CD14-positive monocyte (primary cell): ENCODE results near the gene FOXA1. TPM values are rescaled to one million over a fixed set of nuclear protein-coding genes. Genes with fewer than 3 reads are reported as not detected.

ENCODE experiments used
- DNase-seq, 3 donors: peaks; one replicate each; pipeline ENCODE4 v3.0.0-alpha.2; 2011 to 2022
- H2AFZ ChIP-seq: 2 replicates; pipeline ENCODE4 v1.6.0; 2012; ENCODE audit warnings: mild to moderate bottlenecking, low read depth, low read length, inconsistent platforms; ENCODE audit not compliant: insufficient read depth, poor library complexity, severe bottlenecking
- H3K27ac ChIP-seq, 2 donors: 1 replicate in 1 of 2; 2 replicates in 1 of 2; pipeline ENCODE4 v1.5.1; 2012 to 2013; ENCODE audit warnings: low read length in 2 of 2, control low read depth in 1 of 2, inconsistent platforms in 1 of 2, low read depth in 1 of 2, mild to moderate bottlenecking in 1 of 2
- H3K27me3 ChIP-seq, 2 donors: one replicate each; pipeline versions ENCODE4 v1.6.0 to v1.6.1; 2011 to 2013; ENCODE audit warnings: low read length in 2 of 2; ENCODE audit not compliant: control insufficient read depth in 2 of 2, insufficient read depth in 2 of 2
- H3K36me3 ChIP-seq, 2 donors: replicated peaks in 1 of 2; 1 replicate in 1 of 2; 2 replicates in 1 of 2; pipeline versions ENCODE4 v1.5.1 to v1.6.1; 2012 to 2013; ENCODE audit warnings: low read length in 2 of 2, control low read depth in 1 of 2, inconsistent platforms in 1 of 2, mild to moderate bottlenecking in 1 of 2; ENCODE audit not compliant: insufficient read depth in 2 of 2, control insufficient read depth in 1 of 2
- H3K4me1 ChIP-seq, 2 donors: 1 replicate in 1 of 2; 2 replicates in 1 of 2; pipeline versions ENCODE4 v1.5.1 to v1.6.1; 2012 to 2013; ENCODE audit warnings: low read length in 2 of 2, control low read depth in 1 of 2, inconsistent platforms in 1 of 2, mild to moderate bottlenecking in 1 of 2, moderate library complexity in 1 of 2; ENCODE audit not compliant: insufficient read depth in 2 of 2, control insufficient read depth in 1 of 2
- H3K4me2 ChIP-seq: replicated peaks from 2 replicates; pipeline ENCODE3; 2012; ENCODE audit warnings: low read length, moderate library complexity, mild to moderate bottlenecking; ENCODE audit not compliant: poor library complexity, severe bottlenecking; ENCODE audit errors: extremely low read depth
- H3K4me3 ChIP-seq, 3 experiments: fragments of 200-600 bp in 1 of 3; sonication (generic) in 1 of 3; replicated peaks in 1 of 3; 1 replicate in 2 of 3; 2 replicates in 1 of 3; pipeline ENCODE4 v1.5.1; 2011 to 2013; ENCODE audit warnings: low read length in 3 of 3, mild to moderate bottlenecking in 3 of 3, control low read depth in 2 of 3, low read depth in 2 of 3, inconsistent platforms in 1 of 3, moderate library complexity in 1 of 3
- H3K79me2 ChIP-seq: 2 replicates; pipeline ENCODE4 v1.6.0; 2012; ENCODE audit warnings: mild to moderate bottlenecking, control low read depth, inconsistent platforms, low read length, moderate library complexity; ENCODE audit not compliant: insufficient read depth
- H3K9ac ChIP-seq: 2 replicates; pipeline ENCODE4 v1.6.0; 2017; ENCODE audit warnings: low read length, mild to moderate bottlenecking; ENCODE audit not compliant: insufficient read depth, poor library complexity, severe bottlenecking
- H3K9me3 ChIP-seq, 2 donors: replicated peaks in 1 of 2; 1 replicate in 1 of 2; 2 replicates in 1 of 2; pipeline versions ENCODE4 v1.5.1 to v1.6.1; 2012 to 2013; ENCODE audit warnings: low read length in 2 of 2, control low read depth in 1 of 2; ENCODE audit not compliant: control insufficient read depth in 1 of 2, insufficient read depth in 1 of 2
- H4K20me1 ChIP-seq: 2 replicates; pipeline ENCODE4 v1.6.0; 2012; ENCODE audit warnings: mild to moderate bottlenecking, low read length, control low read depth, moderate library complexity; ENCODE audit not compliant: insufficient read depth
- H3K27ac Mint-ChIP-seq, 7 donors: one replicate each; pipeline ENCODE4 v1.8.0; 2020; ENCODE audit warnings: mild to moderate bottlenecking in 7 of 7, mixed read lengths in 7 of 7, moderate library complexity in 6 of 7, inconsistent platforms in 2 of 7
- H3K27me3 Mint-ChIP-seq, 3 donors: one replicate each; pipeline ENCODE4 v1.8.0; 2021 to 2022; ENCODE audit warnings: low read depth in 3 of 3, mild to moderate bottlenecking in 3 of 3, mixed read lengths in 3 of 3, moderate library complexity in 3 of 3, inconsistent platforms in 1 of 3
- H3K36me3 Mint-ChIP-seq, 2 donors: one replicate each; pipeline ENCODE4 v1.8.0; 2020; ENCODE audit warnings: mixed read lengths in 2 of 2, inconsistent platforms in 1 of 2, mild to moderate bottlenecking in 1 of 2
- H3K4me1 Mint-ChIP-seq: one replicate; pipeline ENCODE4 v1.8.0; 2020; ENCODE audit warnings: mild to moderate bottlenecking, mixed read lengths
- H3K4me3 Mint-ChIP-seq, 2 donors: one replicate each; pipeline ENCODE4 v1.8.0; 2020; ENCODE audit warnings: mild to moderate bottlenecking in 2 of 2, mixed read lengths in 2 of 2, moderate library complexity in 1 of 2
- H3K9me3 Mint-ChIP-seq, 7 donors: one replicate each; pipeline ENCODE4 v1.8.0; 2020 to 2022; ENCODE audit warnings: mixed read lengths in 7 of 7, mild to moderate bottlenecking in 6 of 7, moderate library complexity in 6 of 7, inconsistent platforms in 2 of 7
- CTCF ChIP-seq: fragments of 200-600 bp; IDR thresholded peaks from one replicate; pipeline ENCODE4 v1.8.0; 2022; ENCODE audit warnings: antibody characterized with exemption, mild to moderate bottlenecking
- WGBS: methylation state at CpG from one replicate; pipeline ENCODE4 v1.1.5; 2013; ENCODE audit warnings: missing lambda C conversion rate; ENCODE audit not compliant: insufficient coverage; 5-methylcytosine and 5-hydroxymethylcytosine counted together
- intact Hi-C, 2 donors: fragments of 100-400 bp; cut with micrococcal nuclease; formaldehyde crosslinking; loops; one replicate each; pipeline versions ENCODE4 v1.15.0 to v1.15.1; 2023
- polyA plus RNA-seq, 3 donors: library from polyadenylated mRNA; depleted of rRNA in 1 of 3; unstranded in 2 of 3; stranded (reverse) in 1 of 3; fragments of 300-500 nt in 2 of 3; fragments of >200 nt in 1 of 3; fragmentation: Illumina TruSeq in 2 of 3; gene quantifications; 1 replicate in 2 of 3; 2 replicates in 1 of 3; pipeline ENCODE4 v1.2.3, GENCODE V29; 2012 to 2021

The FOXA1 gene
- polyA plus RNA-seq, 3 donors, result 0.09 TPM; not detected in 2

GRCh38 chr14:37615582-37616289 is 20.7 kb upstream of the FOXA1 start:
- peaks cover 2 to 18% of the 10 kb centered on the region in 2 donors for H3K27me3 ChIP-seq
- no peaks in the 10 kb centered on the region for H3K36me3 Mint-ChIP-seq

GRCh38 chr14:37610945-37611523 is 16.0 kb upstream of the FOXA1 start:
- H3K9me3 Mint-ChIP-seq, result peaks cover 17 to 40% (median 36%) of the 10 kb centered on the region in 7 donors
- no peak overlapping the region for H2AFZ ChIP-seq
- peaks cover 9 to 25% of the 10 kb centered on the region in 2 donors for H3K27me3 ChIP-seq
- H3K9ac ChIP-seq, result no peak overlapping the region
- H3K4me3 ChIP-seq, result no peak overlapping the region
- no peaks in the 10 kb centered on the region for H3K4me1 Mint-ChIP-seq
- peaks cover 16 to 43% (median 16%) of the 10 kb centered on the region in 3 donors for H3K27me3 Mint-ChIP-seq
- H3K79me2 ChIP-seq, result no peaks in the 10 kb centered on the region
- WGBS, result 13% methylated on average over 52 of the region's 52 CpGs
- no peak overlapping the region for H3K4me2 ChIP-seq
- no peaks in the 10 kb centered on the region for H4K20me1 ChIP-seq
- peak overlapping the region in 1 of 2 donors; percentile 72 for H3K4me3 Mint-ChIP-seq
- H3K27ac Mint-ChIP-seq, result peak overlapping the region in 1 of 7 donors; percentile 24
- no peaks in the 10 kb centered on the region for H3K4me1 ChIP-seq
- H3K36me3 Mint-ChIP-seq, result no peaks in the 10 kb centered on the region
- intact Hi-C loops, result no loop called here
- H3K27ac ChIP-seq, result no peak overlapping the region
- DNase-seq, result no peak
- no peak for TF ChIP-seq CTCF
- H3K9me3 ChIP-seq, result peaks cover 20 to 45% of the 10 kb centered on the region in 2 donors
- H3K36me3 ChIP-seq, result no peaks in the 10 kb centered on the region

More at GRCh38 chr14:37615582-37616289, 20.7 kb upstream of the FOXA1 start:
- intact Hi-C loops, result no loop called here
- Histone ChIP-seq H2AFZ (no peak overlapping the region), H3K36me3 (no peaks in the 10 kb centered on the region), H3K4me1 (no peaks in the 10 kb centered on the region), H3K9me3 (peaks cover 25 to 42% of the 10 kb centered on the region in 2 donors), H3K9ac (no peak overlapping the region), H3K4me3 (no peak overlapping the region), H4K20me1 (no peaks in the 10 kb centered on the region), H3K4me2 (no peak overlapping the region), H3K27ac (no peak overlapping the region), H3K79me2 (no peaks in the 10 kb centered on the region)
- H3K4me1 Mint-ChIP-seq, result no peaks in the 10 kb centered on the region
- H3K9me3 Mint-ChIP-seq, result peaks cover 10 to 43% (median 34%) of the 10 kb centered on the region in 7 donors
- H3K4me3 Mint-ChIP-seq, result no peak overlapping the region
- H3K27ac Mint-ChIP-seq, result no peak overlapping the region
- TF ChIP-seq CTCF, result no peak
- WGBS, result no CpG with 5 or more reads among the region's 3 CpGs
- no peak for DNase-seq
- H3K27me3 Mint-ChIP-seq, result peaks cover 8 to 23% (median 15%) of the 10 kb centered on the region in 3 donors
